SU-DHL-6 (cell line): Measurements from ENCODE around the gene CFAP300.

Source experiments
- H2AFZ ChIP-seq: fragments of 200-600 bp; sonication (generic); 2 replicates; pipeline ENCODE4 v1.6.1; 2014; ENCODE audit warnings: low read depth, mild to moderate bottlenecking, moderate library complexity, mixed read lengths, antibody characterized with exemption, low read length; ENCODE audit not compliant: severe bottlenecking
- H3F3A ChIP-seq: fragments of 200-600 bp; shearing (Covaris generic); 2 replicates; pipeline ENCODE4 v1.6.0; 2016; ENCODE audit warnings: antibody characterized with exemption, mild to moderate bottlenecking; ENCODE audit not compliant: insufficient read depth
- H3K27ac ChIP-seq: fragments of 200-600 bp; sonication (generic); 2 replicates; pipeline ENCODE4 v1.5.1; 2016; ENCODE audit warnings: low read depth, mild to moderate bottlenecking, low read length, moderate library complexity, mixed read lengths
- H3K27me3 ChIP-seq: fragments of 200-600 bp; sonication (generic), shearing (Covaris generic); 2 replicates; pipeline ENCODE4 v1.6.0; 2014; ENCODE audit warnings: mild to moderate bottlenecking, low read length
- H3K36me3 ChIP-seq: fragments of 200-600 bp; sonication (generic); 2 replicates; pipeline ENCODE4 v1.6.1; 2014; ENCODE audit warnings: mild to moderate bottlenecking, low read length, mixed read lengths
- H3K4me2 ChIP-seq: fragments of 300-600, 200-600 bp; shearing (Covaris generic), sonication (generic); 2 replicates; pipeline ENCODE4 v1.6.0; 2014; ENCODE audit warnings: low read length, low read depth, mild to moderate bottlenecking; ENCODE audit not compliant: poor library complexity, severe bottlenecking
- H3K4me3 ChIP-seq: fragments of 200-600 bp; sonication (generic); 2 replicates; pipeline ENCODE4 v1.5.1; 2014; ENCODE audit warnings: antibody characterized with exemption, low read length, mild to moderate bottlenecking, mixed read lengths; ENCODE audit not compliant: insufficient read depth, poor library complexity, severe bottlenecking
- H3K79me2 ChIP-seq: fragments of 200-600 bp; sonication (generic); 2 replicates; pipeline ENCODE4 v1.6.1; 2014; ENCODE audit warnings: mild to moderate bottlenecking, low read length, moderate library complexity; ENCODE audit not compliant: insufficient read depth
- H3K9ac ChIP-seq: fragments of 200-600 bp; sonication (generic); 2 replicates; pipeline ENCODE4 v1.7.0; 2014; ENCODE audit warnings: mild to moderate bottlenecking, low read length
- H3K9me2 ChIP-seq: fragments of 200-600 bp; sonication (generic); replicated peaks from 2 replicates; pipeline ENCODE4 v1.6.1; 2014; ENCODE audit warnings: low read length; ENCODE audit not compliant: insufficient read depth
- H3K9me3 ChIP-seq: fragments of 200-600 bp; sonication (generic); 2 replicates; pipeline ENCODE4 v1.6.1; 2014; ENCODE audit warnings: low read length, mixed read lengths; ENCODE audit not compliant: insufficient read depth
- H4K20me1 ChIP-seq: fragments of 200-600 bp; sonication (generic); 2 replicates; pipeline ENCODE4 v1.6.1; 2014; ENCODE audit warnings: low read depth, mild to moderate bottlenecking, antibody characterized with exemption, low read length, moderate library complexity, mixed read lengths
- EZH2phosphoT487 ChIP-seq: fragments of 200-600 bp; sonication (generic), shearing (Covaris generic); conservative IDR thresholded peaks from 2 replicates; pipeline ENCODE4 v1.6.1; 2018; ENCODE audit warnings: mild to moderate bottlenecking, antibody characterized with exemption, low read length, moderate library complexity, mixed read lengths
- TF ChIP-seq, protein P1 (sequence below): fragments of 200-600 bp; sonication (generic); IDR thresholded peaks from one replicate; pipeline ENCODE4 v1.5.1; 2017; ENCODE audit warnings: antibody characterized with exemption, mild to moderate bottlenecking, low read length, moderate library complexity; ENCODE audit not compliant: insufficient read depth, poor library complexity, severe bottlenecking

Gene CFAP300

GRCh38 chr11:102099755-102100154 lies 52.5 kb downstream of the CFAP300 start:
- H3K9ac ChIP-seq = no peak overlapping the region
- no peaks in the 10 kb centered on the region for H3K9me3 ChIP-seq
- H3K27me3 ChIP-seq = no peaks in the 10 kb centered on the region
- no peaks in the 10 kb centered on the region for H3K36me3 ChIP-seq
- no peak overlapping the region for H3K4me3 ChIP-seq
- no peak for TF ChIP-seq EZH2phosphoT487
- TF ChIP-seq, protein P1, sequence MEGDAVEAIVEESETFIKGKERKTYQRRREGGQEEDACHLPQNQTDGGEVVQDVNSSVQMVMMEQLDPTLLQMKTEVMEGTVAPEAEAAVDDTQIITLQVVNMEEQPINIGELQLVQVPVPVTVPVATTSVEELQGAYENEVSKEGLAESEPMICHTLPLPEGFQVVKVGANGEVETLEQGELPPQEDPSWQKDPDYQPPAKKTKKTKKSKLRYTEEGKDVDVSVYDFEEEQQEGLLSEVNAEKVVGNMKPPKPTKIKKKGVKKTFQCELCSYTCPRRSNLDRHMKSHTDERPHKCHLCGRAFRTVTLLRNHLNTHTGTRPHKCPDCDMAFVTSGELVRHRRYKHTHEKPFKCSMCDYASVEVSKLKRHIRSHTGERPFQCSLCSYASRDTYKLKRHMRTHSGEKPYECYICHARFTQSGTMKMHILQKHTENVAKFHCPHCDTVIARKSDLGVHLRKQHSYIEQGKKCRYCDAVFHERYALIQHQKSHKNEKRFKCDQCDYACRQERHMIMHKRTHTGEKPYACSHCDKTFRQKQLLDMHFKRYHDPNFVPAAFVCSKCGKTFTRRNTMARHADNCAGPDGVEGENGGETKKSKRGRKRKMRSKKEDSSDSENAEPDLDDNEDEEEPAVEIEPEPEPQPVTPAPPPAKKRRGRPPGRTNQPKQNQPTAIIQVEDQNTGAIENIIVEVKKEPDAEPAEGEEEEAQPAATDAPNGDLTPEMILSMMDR = no peak
- no peaks in the 10 kb centered on the region for H3F3A ChIP-seq
- H3K27ac ChIP-seq = no peak overlapping the region
- H3K79me2 ChIP-seq = no peaks in the 10 kb centered on the region
- no peaks in the 10 kb centered on the region for H3K9me2 ChIP-seq
- H4K20me1 ChIP-seq = no peaks in the 10 kb centered on the region
- H2AFZ ChIP-seq = no peak overlapping the region
- no peak overlapping the region for H3K4me2 ChIP-seq

DNA sequence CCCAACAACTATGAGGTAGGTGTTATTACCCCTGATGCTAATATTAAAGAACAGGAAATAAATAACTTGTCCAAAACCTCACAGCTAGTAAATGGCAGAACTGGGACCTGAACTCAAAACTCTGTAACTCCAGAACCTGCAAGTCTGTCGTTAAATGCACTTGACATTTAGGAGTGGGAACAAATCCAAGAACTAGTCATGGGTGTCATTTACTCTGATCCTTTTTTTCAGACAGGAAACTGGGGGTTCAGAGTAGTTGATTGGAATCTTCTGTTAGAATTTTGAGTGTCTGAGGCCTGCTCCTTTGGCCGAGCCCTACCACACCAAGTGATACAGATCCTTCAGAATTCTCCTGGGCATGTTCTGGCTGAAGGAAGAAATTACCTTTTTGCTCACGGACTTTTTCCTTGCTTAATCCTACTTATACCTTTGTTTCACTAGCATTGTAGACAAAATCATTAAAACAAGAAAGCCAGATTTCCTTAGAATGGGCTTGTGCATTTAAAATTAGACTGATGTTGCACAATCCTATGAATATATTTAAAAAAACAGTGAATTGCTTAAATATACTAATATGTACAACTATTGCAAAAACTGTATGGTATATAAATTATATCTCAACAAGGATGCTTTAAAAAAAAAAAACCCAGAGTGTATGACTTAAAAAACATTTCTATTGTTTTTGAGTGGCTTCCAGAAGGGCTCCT lies 61.6 kb downstream of the CFAP300 start:
- Histone ChIP-seq H3K4me2 (no peak overlapping the region), H2AFZ (no peak overlapping the region), H3K9me3 (no peaks in the 10 kb centered on the region), H3K9me2 (no peaks in the 10 kb centered on the region), H3K9ac (no peak overlapping the region), H4K20me1 (no peaks in the 10 kb centered on the region), H3K4me3 (no peak overlapping the region), H3F3A (no peaks in the 10 kb centered on the region), H3K79me2 (no peaks in the 10 kb centered on the region), H3K36me3 (no peaks in the 10 kb centered on the region), H3K27me3 (no peaks in the 10 kb centered on the region), H3K27ac (no peak overlapping the region)
- TF ChIP-seq EZH2phosphoT487 = no peak
- TF ChIP-seq, protein P1 = no peak

- Histone ChIP-seq H3K79me2 (no peaks in the 10 kb centered on the region), H2AFZ (peak within 1 kb of the TSS; percentile 98), H3K9me3 (no peaks in the 10 kb centered on the region), H4K20me1 (no peaks in the 10 kb centered on the region), H3K27me3 (no peaks in the 10 kb centered on the region), H3K27ac (no peak within 1 kb of the TSS), H3K9me2 (no peaks in the 10 kb centered on the region), H3K4me2 (peak within 1 kb of the TSS; percentile 72), H3K4me3 (peak within 1 kb of the TSS; percentile 55), H3K36me3 (no peaks in the 10 kb centered on the region), H3K9ac (peak within 1 kb of the TSS; percentile 54), H3F3A (no peaks in the 10 kb centered on the region)
- no peak for TF ChIP-seq EZH2phosphoT487
- TF ChIP-seq, protein P1 = no peak
These were observed 62.9 kb downstream of the CFAP300 start, which contains the start of gene YAP1 for GRCh38 chr11:102109896-102110760. TSS of gene YAP1 (plus strand) at chr11:102110447. CDS start at chr11:102110849, 402 bp downstream.
